Measurements from ENCODE around the gene CDR2L.

DNA sequence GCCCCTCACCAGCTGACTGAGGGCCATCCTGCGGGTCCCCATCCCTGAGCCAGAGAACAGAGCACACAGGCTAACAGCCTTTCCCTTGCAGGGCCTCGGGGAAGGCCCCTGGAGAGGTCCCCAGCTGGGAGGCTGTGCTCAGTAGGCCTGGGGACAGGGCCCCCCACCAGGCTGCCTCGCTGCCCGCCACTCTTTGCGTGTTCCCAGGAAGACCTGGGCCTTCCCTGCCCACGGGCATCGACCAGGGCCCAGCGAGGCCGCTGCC lies 15.7 kb upstream of the CDR2L start:
- TF ChIP-seq, protein P1, sequence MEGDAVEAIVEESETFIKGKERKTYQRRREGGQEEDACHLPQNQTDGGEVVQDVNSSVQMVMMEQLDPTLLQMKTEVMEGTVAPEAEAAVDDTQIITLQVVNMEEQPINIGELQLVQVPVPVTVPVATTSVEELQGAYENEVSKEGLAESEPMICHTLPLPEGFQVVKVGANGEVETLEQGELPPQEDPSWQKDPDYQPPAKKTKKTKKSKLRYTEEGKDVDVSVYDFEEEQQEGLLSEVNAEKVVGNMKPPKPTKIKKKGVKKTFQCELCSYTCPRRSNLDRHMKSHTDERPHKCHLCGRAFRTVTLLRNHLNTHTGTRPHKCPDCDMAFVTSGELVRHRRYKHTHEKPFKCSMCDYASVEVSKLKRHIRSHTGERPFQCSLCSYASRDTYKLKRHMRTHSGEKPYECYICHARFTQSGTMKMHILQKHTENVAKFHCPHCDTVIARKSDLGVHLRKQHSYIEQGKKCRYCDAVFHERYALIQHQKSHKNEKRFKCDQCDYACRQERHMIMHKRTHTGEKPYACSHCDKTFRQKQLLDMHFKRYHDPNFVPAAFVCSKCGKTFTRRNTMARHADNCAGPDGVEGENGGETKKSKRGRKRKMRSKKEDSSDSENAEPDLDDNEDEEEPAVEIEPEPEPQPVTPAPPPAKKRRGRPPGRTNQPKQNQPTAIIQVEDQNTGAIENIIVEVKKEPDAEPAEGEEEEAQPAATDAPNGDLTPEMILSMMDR (IDR thresholded peaks at IDR 0.05), result no peak
- TF ChIP-seq POLR2A (IDR thresholded peaks at IDR 0.05), result no peak
